PC-3 (cell line): ENCODE data around the gene IRF8. TPM values are rescaled to one million over a fixed set of nuclear protein-coding genes. Genes with fewer than 3 reads are reported as not detected.

Experiments
- ATAC-seq: fragments of 200-7000 bp; cut with Tn5 transposase; 2 replicates; pipeline ENCODE4 v1.9.1; 2020; ENCODE audit warnings: mild to moderate bottlenecking, moderate library complexity
- Bru-seq: library from RNA; stranded (reverse); fragments of 400-500 nt; gene quantifications from one replicate; lab custom pipeline; 2021; lab: Mats Ljungman, UMichigan
- BruChase-seq, 2 experiments: library from RNA; stranded (reverse); fragments of 400-500 nt; gene quantifications; one replicate each; lab custom pipeline; 2021; lab: Mats Ljungman, UMichigan
- BruUV-seq: library from RNA; stranded (reverse); fragments of 400-500 nt; replicated peaks from 2 replicates; lab custom pipeline; 2021; lab: Mats Ljungman, UMichigan
- CTCF ChIA-PET: fragments of 300-600 bp; sonication (Branson Sonifier 250); formaldehyde crosslinking; loops from one replicate; lab custom pipeline; 2022; ENCODE audit warnings: antibody characterized with exemption; lab: Charles Lee
- POLR2A ChIA-PET: fragments of 300-600 bp; sonication (Branson Sonifier 250); formaldehyde crosslinking; loops from one replicate; lab custom pipeline; 2022; ENCODE audit warnings: antibody characterized with exemption; ENCODE audit not compliant: unreplicated experiment; lab: Charles Lee
- DNase-seq: peaks from one replicate; pipeline ENCODE4 v3.0.0-alpha.2; 2015
- H2AFZ ChIP-seq: fragments of 300-600 bp; sonication (generic); 2 replicates; pipeline ENCODE4 v1.6.0; 2016; ENCODE audit warnings: antibody characterized with exemption, low read length
- H3F3A ChIP-seq: fragments of 300-600 bp; sonication (generic); one replicate; pipeline ENCODE4 v1.6.0; 2017; ENCODE audit warnings: antibody characterized with exemption, low read length, control low read depth, mild to moderate bottlenecking; ENCODE audit not compliant: unreplicated experiment
- H3K27ac ChIP-seq: fragments of 300-600 bp; sonication (generic); 2 replicates; pipeline ENCODE4 v1.5.1; 2016; ENCODE audit warnings: mild to moderate bottlenecking, low read length
- H3K27me3 ChIP-seq: fragments of 300-600 bp; sonication (generic); 2 replicates; pipeline ENCODE4 v1.6.1; 2016; ENCODE audit warnings: low read length, mixed read lengths
- H3K36me3 ChIP-seq: fragments of 300-600 bp; sonication (generic); 2 replicates; pipeline ENCODE4 v1.6.1; 2016; ENCODE audit warnings: low read depth, mixed run types, low read length, mixed read lengths
- H3K4me1 ChIP-seq: fragments of 300-600 bp; sonication (generic); 2 replicates; pipeline ENCODE4 v1.5.1; 2016; ENCODE audit warnings: low read length; ENCODE audit not compliant: insufficient read depth
- H3K4me2 ChIP-seq: fragments of 300-600 bp; sonication (generic); 2 replicates; pipeline ENCODE4 v1.6.0; 2016; ENCODE audit warnings: low read length
- H3K4me3 ChIP-seq: fragments of 300-600 bp; sonication (generic); 2 replicates; pipeline ENCODE4 v1.5.1; 2016; ENCODE audit warnings: mild to moderate bottlenecking, low read length, mixed read lengths
- H3K79me2 ChIP-seq: fragments of 300-600 bp; sonication (generic); 2 replicates; pipeline ENCODE4 v1.6.1; 2017; ENCODE audit warnings: low read length, mixed read lengths
- H3K9ac ChIP-seq: fragments of 300-600 bp; sonication (generic); 2 replicates; pipeline ENCODE4 v1.6.0; 2016; ENCODE audit warnings: mild to moderate bottlenecking, low read length
- H3K9me2 ChIP-seq: fragments of 300-600 bp; sonication (generic); replicated peaks from 2 replicates; pipeline ENCODE4 v1.6.1; 2016; ENCODE audit warnings: mixed run types, low read length, mixed read lengths
- H3K9me3 ChIP-seq: fragments of 300-600 bp; sonication (generic); 2 replicates; pipeline ENCODE4 v1.6.1; 2016; ENCODE audit warnings: low read length, mixed read lengths
- H4K20me1 ChIP-seq: fragments of 300-600 bp; sonication (generic); 2 replicates; pipeline ENCODE4 v1.6.1; 2016; ENCODE audit warnings: low read length, mixed read lengths
- EZH2 ChIP-seq: fragments of 300-600 bp; sonication (generic); IDR thresholded peaks from one replicate; pipeline ENCODE4 v1.6.1; 2017; ENCODE audit warnings: antibody characterized with exemption, mild to moderate bottlenecking, low read length; ENCODE audit not compliant: unreplicated experiment
- EZH2phosphoT487 ChIP-seq: fragments of 300-600 bp; sonication (generic); IDR thresholded peaks from 2 replicates; pipeline ENCODE4 v1.6.1; 2018; ENCODE audit warnings: mild to moderate bottlenecking, antibody characterized with exemption, low read length, borderline replicate concordance
- intact Hi-C: fragments of 100-400 bp; cut with micrococcal nuclease; formaldehyde crosslinking; loops from 2 replicates; pipeline ENCODE4 v1.9.0; 2023
- long read RNA-seq: library from polyadenylated mRNA; unstranded; transcript quantifications from one replicate; pipeline ENCODE4 v2.0.0, GENCODE V29; 2021; ENCODE audit not compliant: unreplicated experiment
- total RNA-seq: library from RNA; depleted of rRNA; stranded (reverse); fragments of >200 nt; gene quantifications from 2 replicates; pipeline ENCODE4 v1.2.3, GENCODE V29; 2014; rRNA removed
- TF ChIP-seq, protein P1 (sequence below): fragments of 300-600 bp; sonication (generic); conservative IDR thresholded peaks from 2 replicates; pipeline ENCODE4 v1.5.1; 2017; ENCODE audit warnings: antibody characterized with exemption, low read depth, mild to moderate bottlenecking, low read length

IRF8 gene, protein sequence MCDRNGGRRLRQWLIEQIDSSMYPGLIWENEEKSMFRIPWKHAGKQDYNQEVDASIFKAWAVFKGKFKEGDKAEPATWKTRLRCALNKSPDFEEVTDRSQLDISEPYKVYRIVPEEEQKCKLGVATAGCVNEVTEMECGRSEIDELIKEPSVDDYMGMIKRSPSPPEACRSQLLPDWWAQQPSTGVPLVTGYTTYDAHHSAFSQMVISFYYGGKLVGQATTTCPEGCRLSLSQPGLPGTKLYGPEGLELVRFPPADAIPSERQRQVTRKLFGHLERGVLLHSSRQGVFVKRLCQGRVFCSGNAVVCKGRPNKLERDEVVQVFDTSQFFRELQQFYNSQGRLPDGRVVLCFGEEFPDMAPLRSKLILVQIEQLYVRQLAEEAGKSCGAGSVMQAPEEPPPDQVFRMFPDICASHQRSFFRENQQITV
- total RNA-seq, result not detected in 2 replicates
- not detected for Bru-seq, nascent RNA
- BruChase-seq, experiment 1, labeled RNA remaining after a 6-hour chase, result not detected
- percentile 6 among the genes with signal in this experiment for BruChase-seq, experiment 2, labeled RNA remaining after a 2-hour chase
- long read RNA-seq, result 0 reads

DNA sequence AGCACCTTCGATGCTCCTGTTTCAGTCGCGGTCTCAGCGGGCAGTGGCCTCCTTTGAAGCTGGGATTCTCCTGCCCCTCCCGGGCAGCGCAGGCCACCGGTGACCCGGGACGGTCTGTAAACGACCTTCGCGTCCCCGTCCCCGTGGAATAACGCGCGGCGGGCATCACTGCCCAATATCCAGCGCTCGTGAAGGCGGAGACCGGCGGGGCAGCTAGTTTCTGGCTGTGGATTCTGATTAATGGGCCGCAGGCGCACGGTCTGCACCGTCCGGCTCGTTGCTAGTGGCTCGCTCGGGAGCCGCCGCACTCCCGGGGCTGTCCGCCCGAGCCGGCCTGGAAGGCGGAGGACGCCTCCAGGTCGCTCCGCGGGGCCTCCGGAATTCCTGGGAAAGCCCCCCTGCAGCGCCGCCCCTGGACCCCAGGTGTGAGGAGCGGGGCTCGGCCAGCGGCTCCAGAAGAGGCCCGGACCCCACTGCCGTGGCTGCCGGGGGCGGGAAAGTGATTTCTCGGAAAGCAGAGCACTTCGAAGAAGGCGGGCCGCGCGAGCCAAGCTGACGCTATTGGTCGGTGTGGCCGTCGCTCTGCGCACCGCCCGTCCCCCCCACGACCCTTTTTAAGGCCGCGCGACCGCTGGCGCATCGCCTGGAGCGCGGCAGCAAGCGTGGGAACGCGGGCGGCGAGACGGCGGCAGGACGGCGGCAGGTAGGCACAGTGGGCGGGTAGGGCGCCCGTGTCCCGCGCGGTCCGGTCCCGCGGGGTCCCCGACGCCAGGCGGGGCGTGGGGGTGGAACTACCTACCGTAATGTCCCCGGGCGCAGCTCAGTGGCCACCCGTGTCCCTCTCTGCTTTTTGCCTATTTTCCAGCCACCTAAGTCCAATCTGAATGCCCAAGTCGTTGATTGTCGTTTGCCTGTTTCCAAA, at the start of gene IRF8:
Gene IRF8, plus strand, starts transcription at position 642 of the 922 bp plus-strand sequence. CDS start 3,854 bp downstream, outside the sequence.
- H3K4me1 ChIP-seq, result no peaks in the 10 kb centered on the region
- TF ChIP-seq, protein P1, sequence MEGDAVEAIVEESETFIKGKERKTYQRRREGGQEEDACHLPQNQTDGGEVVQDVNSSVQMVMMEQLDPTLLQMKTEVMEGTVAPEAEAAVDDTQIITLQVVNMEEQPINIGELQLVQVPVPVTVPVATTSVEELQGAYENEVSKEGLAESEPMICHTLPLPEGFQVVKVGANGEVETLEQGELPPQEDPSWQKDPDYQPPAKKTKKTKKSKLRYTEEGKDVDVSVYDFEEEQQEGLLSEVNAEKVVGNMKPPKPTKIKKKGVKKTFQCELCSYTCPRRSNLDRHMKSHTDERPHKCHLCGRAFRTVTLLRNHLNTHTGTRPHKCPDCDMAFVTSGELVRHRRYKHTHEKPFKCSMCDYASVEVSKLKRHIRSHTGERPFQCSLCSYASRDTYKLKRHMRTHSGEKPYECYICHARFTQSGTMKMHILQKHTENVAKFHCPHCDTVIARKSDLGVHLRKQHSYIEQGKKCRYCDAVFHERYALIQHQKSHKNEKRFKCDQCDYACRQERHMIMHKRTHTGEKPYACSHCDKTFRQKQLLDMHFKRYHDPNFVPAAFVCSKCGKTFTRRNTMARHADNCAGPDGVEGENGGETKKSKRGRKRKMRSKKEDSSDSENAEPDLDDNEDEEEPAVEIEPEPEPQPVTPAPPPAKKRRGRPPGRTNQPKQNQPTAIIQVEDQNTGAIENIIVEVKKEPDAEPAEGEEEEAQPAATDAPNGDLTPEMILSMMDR, result no peak
- TF ChIP-seq EZH2phosphoT487, result no peak
- no peak for TF ChIP-seq EZH2
- peaks cover 80% of the 10 kb centered on the region for H3K27me3 ChIP-seq
- H3K4me3 ChIP-seq, result no peak within 1 kb of the TSS
- H3K9me2 ChIP-seq, result no peaks in the 10 kb centered on the region
- no peak within 1 kb of the TSS for H3K27ac ChIP-seq
- H3K9ac ChIP-seq, result no peak within 1 kb of the TSS
- no peaks in the 10 kb centered on the region for H3K9me3 ChIP-seq
- no peak within 1 kb of the TSS for H3K4me2 ChIP-seq
- no peaks in the 10 kb centered on the region for H4K20me1 ChIP-seq
- DNase-seq (no peak), ATAC-seq (no peak)
- H2AFZ ChIP-seq, result no peak within 1 kb of the TSS
- BruUV-seq, result no TSS peak
- ChIA-PET POLR2A (no interaction called here), CTCF (interaction anchor here (0.6 kb wide), 1 partner anchor 268 kb away, joined by 4 read pairs; no protein-coding TSS in a partner anchor)
- no peaks in the 10 kb centered on the region for H3K36me3 ChIP-seq
- H3F3A ChIP-seq, result no peaks in the 10 kb centered on the region
- no peaks in the 10 kb centered on the region for H3K79me2 ChIP-seq
- intact Hi-C loops, result loop anchor here (10.0 kb wide), 1 partner anchor 74 kb away; no protein-coding TSS in a partner anchor

DNA sequence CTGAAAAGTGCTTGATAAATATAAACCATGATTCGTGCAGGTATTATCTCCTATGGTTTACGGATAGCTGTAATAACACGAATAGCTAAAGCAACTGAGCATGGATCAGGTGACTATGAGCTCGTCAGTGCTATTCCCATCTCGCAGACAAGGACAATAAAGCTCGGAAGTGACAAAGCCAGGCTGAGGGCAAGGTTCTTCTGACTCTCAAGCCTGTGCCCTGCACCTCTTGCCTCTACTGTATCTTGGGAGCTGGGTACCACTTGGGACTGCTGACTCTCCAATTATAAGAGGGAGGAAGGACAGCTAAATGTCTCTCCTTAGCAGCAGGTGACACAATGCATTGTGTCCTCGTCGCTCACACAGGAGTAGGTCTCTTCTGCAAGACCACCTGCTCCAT, 49.6 kb upstream of the IRF8 start:
- ATAC-seq (no peak), DNase-seq (no peak)
- no peaks in the 10 kb centered on the region for H3K79me2 ChIP-seq
- intact Hi-C loops, result no loop called here
- no peaks in the 10 kb centered on the region for H3K9me2 ChIP-seq
- H4K20me1 ChIP-seq, result no peaks in the 10 kb centered on the region
- H3K27ac ChIP-seq, result no peak overlapping the region
- ChIA-PET POLR2A (no interaction called here), CTCF (no interaction called here)
- no TSS peak for BruUV-seq
- H3K9ac ChIP-seq, result no peak overlapping the region
- no peak overlapping the region for H3K4me3 ChIP-seq
- H3K27me3 ChIP-seq, result peaks cover 70% of the 10 kb centered on the region
- no peaks in the 10 kb centered on the region for H3K36me3 ChIP-seq
- TF ChIP-seq EZH2 (no peak), EZH2phosphoT487 (no peak)
- TF ChIP-seq, protein P1, result no peak
- H3F3A ChIP-seq, result no peaks in the 10 kb centered on the region
- no peak overlapping the region for H2AFZ ChIP-seq
- H3K9me3 ChIP-seq, result no peaks in the 10 kb centered on the region
- H3K4me1 ChIP-seq, result no peaks in the 10 kb centered on the region
- no peak overlapping the region for H3K4me2 ChIP-seq
